Measurements from ENCODE around the gene YTHDF1.

DNA sequence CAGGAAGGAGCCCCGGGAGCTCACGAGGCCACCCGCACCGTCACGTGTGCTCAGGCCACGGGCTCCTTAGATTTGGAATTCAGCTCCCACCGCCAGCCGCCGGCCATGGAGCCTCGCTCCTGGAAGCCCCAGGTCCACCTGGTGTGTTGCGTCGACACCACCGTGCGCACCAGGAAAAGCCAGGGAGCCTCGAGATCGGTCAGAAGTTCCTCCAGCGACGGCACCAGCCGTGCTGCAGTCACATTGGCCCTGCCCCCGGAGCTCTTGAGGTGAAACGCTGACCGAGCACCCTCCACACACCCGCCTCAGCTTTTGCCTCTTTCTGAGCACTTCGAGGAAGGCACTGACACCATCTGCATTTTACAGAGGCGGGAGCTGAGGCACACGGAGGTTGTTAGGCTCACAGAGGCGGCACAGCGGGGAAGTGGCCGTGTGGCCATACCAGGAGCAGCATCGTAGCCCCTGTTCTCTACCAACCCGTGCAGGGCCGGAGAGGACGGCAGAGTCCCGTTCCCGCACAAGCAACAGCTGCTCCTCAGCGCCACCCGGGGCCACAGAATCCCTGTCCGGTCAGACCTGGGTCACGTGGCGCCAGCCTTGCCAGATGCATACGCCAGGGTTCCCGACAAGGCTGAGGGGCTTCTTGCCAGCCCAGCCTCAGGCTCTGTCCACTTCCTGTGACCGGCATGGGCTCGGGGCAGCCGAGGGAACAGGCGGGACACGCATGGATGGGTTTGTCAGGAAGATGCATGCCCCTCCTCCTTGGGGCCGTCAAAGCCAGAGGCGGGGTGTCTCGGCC, 30.8 kb upstream of the YTHDF1 start:
- no peak for TF ChIP-seq TAF1 (IDR thresholded peaks at IDR 0.05; ENCODE audit: low read depth)
- TF ChIP-seq POLR2AphosphoS5 (IDR thresholded peaks at IDR 0.05), result no peak
- TF ChIP-seq, protein P1, sequence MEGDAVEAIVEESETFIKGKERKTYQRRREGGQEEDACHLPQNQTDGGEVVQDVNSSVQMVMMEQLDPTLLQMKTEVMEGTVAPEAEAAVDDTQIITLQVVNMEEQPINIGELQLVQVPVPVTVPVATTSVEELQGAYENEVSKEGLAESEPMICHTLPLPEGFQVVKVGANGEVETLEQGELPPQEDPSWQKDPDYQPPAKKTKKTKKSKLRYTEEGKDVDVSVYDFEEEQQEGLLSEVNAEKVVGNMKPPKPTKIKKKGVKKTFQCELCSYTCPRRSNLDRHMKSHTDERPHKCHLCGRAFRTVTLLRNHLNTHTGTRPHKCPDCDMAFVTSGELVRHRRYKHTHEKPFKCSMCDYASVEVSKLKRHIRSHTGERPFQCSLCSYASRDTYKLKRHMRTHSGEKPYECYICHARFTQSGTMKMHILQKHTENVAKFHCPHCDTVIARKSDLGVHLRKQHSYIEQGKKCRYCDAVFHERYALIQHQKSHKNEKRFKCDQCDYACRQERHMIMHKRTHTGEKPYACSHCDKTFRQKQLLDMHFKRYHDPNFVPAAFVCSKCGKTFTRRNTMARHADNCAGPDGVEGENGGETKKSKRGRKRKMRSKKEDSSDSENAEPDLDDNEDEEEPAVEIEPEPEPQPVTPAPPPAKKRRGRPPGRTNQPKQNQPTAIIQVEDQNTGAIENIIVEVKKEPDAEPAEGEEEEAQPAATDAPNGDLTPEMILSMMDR (IDR thresholded peaks at IDR 0.05; ENCODE audit: poor library complexity, severe bottlenecking), result no peak

Data from neural cell (in vitro differentiated cells).